Heart right ventricle (tissue), 16 donors: ENCODE data around the gene ZCCHC13. TPM values are rescaled to one million over a fixed set of nuclear protein-coding genes. Genes with fewer than 3 reads are reported as not detected.

Experiments used
- ATAC-seq, 8 donors: fragments of 200-7000 bp; cut with Tn5 transposase; one replicate each; pipeline ENCODE4 v1.9.1; 2020; ENCODE audit warnings: mild to moderate bottlenecking in 8 of 8, moderate library complexity in 8 of 8, moderate number of reproducible peaks in 1 of 8
- DNase-seq, 2 donors: peaks; one replicate each; pipeline ENCODE4 v3.0.0-alpha.2; 2020
- H3K27ac ChIP-seq, 10 donors: fragments of 200-600 bp; sonication (generic) in 2 of 10; one replicate each; pipeline versions ENCODE4 v1.5.0 to v1.8.0; 2020 to 2022; ENCODE audit warnings: mild to moderate bottlenecking in 3 of 10
- H3K27me3 ChIP-seq, 7 donors: fragments of 200-600 bp; one replicate each; pipeline ENCODE4 v1.8.0; 2021 to 2022; ENCODE audit warnings: mild to moderate bottlenecking in 2 of 7
- H3K36me3 ChIP-seq, 9 donors: fragments of 200-600 bp; sonication (generic) in 1 of 9; one replicate each; pipeline versions ENCODE4 v1.5.0 to v1.8.0; 2020 to 2022; ENCODE audit warnings: mild to moderate bottlenecking in 2 of 9
- H3K4me1 ChIP-seq, 9 donors: fragments of 200-600 bp; sonication (generic) in 1 of 9; one replicate each; pipeline versions ENCODE4 v1.5.0 to v1.8.0; 2020 to 2022; ENCODE audit warnings: mild to moderate bottlenecking in 4 of 9
- H3K4me3 ChIP-seq, 10 donors: fragments of 200-600 bp; sonication (generic) in 2 of 10; one replicate each; pipeline versions ENCODE4 v1.5.0 to v1.8.0; 2020 to 2022; ENCODE audit warnings: mild to moderate bottlenecking in 7 of 10, moderate library complexity in 2 of 10
- H3K9me3 ChIP-seq, 11 donors: fragments of 200-600 bp in 10 of 11; sonication (generic) in 2 of 11; one replicate each; pipeline versions ENCODE4 v1.5.0 to v1.8.0; 2013 to 2022; ENCODE audit warnings: mild to moderate bottlenecking in 2 of 11, control low read depth in 1 of 11, moderate library complexity in 1 of 11
- WGBS, 2 donors: extraction: QIAGEN DNeasy Blood & Tissue Kit; methylation state at CpG; one replicate each; pipeline ENCODE4 v1.1.7; 2013; ENCODE audit warnings: inconsistent platforms in 1 of 2; 5-methylcytosine and 5-hydroxymethylcytosine counted together
- intact Hi-C, 10 donors: fragments of 100-400 bp; cut with DNase I; formaldehyde crosslinking; loops; one replicate each; pipeline versions ENCODE4 v1.11.1 to v1.14.2; 2022
- microRNA-seq, 2 donors: library from miRNA; unstranded; fragments of <30 nt; microRNA quantifications; one replicate each; pipeline ENCODE4 v1.2.0, GENCODE V29; 2021
- polyA plus RNA-seq, 2 donors: library from polyadenylated mRNA; stranded (reverse); fragments of 200-250 nt; gene quantifications; one replicate each; pipeline ENCODE4 v1.2.3, GENCODE V29; 2013
- total RNA-seq, 10 donors: library from RNA; stranded (reverse); fragmentation: NEBNext Ultra II Directional in 3 of 10; extraction: Animal tissue kit (Norgen Biotek cat#: 25700) in 3 of 10; gene quantifications; one replicate each; pipeline versions ENCODE4 v1.2.1 to v1.2.4, GENCODE V29; 2021 to 2023
- TF ChIP-seq, protein P1 (sequence below), 9 donors: fragments of 200-600 bp; sonication (generic) in 2 of 9; IDR thresholded peaks; one replicate each; pipeline versions ENCODE4 v1.5.0 to v1.8.0; 2021 to 2022; ENCODE audit warnings: antibody characterized with exemption in 9 of 9, mild to moderate bottlenecking in 5 of 9, moderate library complexity in 1 of 9
- donor health status: Arrhythmogenic right ventricular cardiomyopathy.
- donor health status: ischemic (EF 13 %, LVEDD 7.1; RV severe dilation, severe dysfunction).
- donor health status: healthy with polysubstance abuse.
- donor health status: DM: no; HTN: yes; CAD: no.
- donor health status: DM: no; HTN: no; CAD: no.
- donor health status: ischemic (EF 25% LVEDD 6.9; RV normal size, moderate dysfunction).
- donor health status: ischemic (EF 25% LVEDD 5.7; RV mildly dilated, moderate dysfunction).
- donor health status: healthy.
- donor health status: DM: yes; HTN: yes; CAD: no.
- donor health status: Ischemic cardiomyopathy.
- donor health status: ischemic (EF 35%, LVEDD 5.7; RV mildly dilated, moderate dysfunction).
- donor health status: nonischemic (EF 11% LVEDD 7.7; RV severe dilation, severe dysfunction).
- donor health status: DM: yes; HTN: yes; CAD: no.
- donor health status: PGD.
- donor health status: ischemic (EF 29% LVEDD 5.4; RV normal size, mild dysfunction).
- donor health status: nonischemic (EF 23%, LVEDD 6.1; RV moderate dilation, normal function).

Gene ZCCHC13
- total and polyA plus RNA-seq, 12 donors, result not detected

DNA sequence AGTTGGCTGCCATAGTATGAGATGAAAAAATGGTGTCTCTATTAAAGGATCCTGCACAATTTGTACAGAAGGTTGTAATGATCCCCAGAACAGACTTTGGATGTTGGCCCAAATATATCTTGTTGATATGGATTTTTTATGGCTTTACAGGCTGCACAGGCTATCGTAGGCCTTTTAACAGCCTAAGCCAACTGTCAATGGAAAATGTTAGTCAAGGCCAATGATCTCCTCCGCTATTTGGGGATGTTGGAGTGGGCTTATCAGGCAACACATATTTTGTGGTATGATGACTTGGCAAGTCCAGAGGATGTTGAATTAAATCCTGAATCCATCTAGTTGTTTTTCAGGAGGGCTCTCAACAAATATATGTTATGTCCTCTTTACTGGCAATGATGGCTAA is 42.1 kb downstream of the ZCCHC13 start:
- no peaks in the 10 kb centered on the region for H3K36me3 ChIP-seq
- TF ChIP-seq, protein P1, sequence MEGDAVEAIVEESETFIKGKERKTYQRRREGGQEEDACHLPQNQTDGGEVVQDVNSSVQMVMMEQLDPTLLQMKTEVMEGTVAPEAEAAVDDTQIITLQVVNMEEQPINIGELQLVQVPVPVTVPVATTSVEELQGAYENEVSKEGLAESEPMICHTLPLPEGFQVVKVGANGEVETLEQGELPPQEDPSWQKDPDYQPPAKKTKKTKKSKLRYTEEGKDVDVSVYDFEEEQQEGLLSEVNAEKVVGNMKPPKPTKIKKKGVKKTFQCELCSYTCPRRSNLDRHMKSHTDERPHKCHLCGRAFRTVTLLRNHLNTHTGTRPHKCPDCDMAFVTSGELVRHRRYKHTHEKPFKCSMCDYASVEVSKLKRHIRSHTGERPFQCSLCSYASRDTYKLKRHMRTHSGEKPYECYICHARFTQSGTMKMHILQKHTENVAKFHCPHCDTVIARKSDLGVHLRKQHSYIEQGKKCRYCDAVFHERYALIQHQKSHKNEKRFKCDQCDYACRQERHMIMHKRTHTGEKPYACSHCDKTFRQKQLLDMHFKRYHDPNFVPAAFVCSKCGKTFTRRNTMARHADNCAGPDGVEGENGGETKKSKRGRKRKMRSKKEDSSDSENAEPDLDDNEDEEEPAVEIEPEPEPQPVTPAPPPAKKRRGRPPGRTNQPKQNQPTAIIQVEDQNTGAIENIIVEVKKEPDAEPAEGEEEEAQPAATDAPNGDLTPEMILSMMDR (IDR thresholded peaks at IDR 0.05), result no peak
- intact Hi-C loops, result loop anchor here in 4 of 10 donors (10.0 kb wide), 2 partner anchors 211 to 331 kb away; no protein-coding TSS in a partner anchor
- H3K27me3 ChIP-seq, result peaks cover 0 to 30% (median 0%) of the 10 kb centered on the region in 7 donors
- ATAC-seq (no peak), DNase-seq (no peak)
- H3K4me3 ChIP-seq, result no peak overlapping the region
- 28 to 41% methylated on average over 2 of the region's 2 CpGs for WGBS, 2 donors
- no peaks in the 10 kb centered on the region for H3K9me3 ChIP-seq
- no peak overlapping the region for H3K27ac ChIP-seq
- peaks cover 0 to 12% (median 0%) of the 10 kb centered on the region in 9 donors for H3K4me1 ChIP-seq

DNA sequence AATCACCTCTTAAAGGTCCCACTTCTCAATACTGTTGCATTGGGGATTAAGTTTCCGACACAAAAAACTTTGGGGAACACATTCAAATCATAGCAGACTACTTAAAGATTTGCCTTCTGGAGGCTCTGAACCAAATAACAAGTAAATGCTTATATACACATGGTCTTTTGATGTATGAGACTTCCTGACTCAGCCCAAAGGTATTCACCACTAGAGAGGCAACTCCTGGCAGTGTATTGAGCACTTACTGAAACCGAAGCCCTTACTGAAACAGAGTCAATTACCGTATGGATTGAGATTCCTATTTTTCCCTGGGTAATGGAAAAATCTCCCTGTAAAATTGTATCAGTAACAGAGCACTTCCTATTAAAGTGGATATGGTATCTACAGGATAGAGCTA is 45.4 kb downstream of the ZCCHC13 start:
- Histone ChIP-seq H3K36me3 (no peaks in the 10 kb centered on the region), H3K9me3 (no peaks in the 10 kb centered on the region), H3K27ac (no peak overlapping the region), H3K27me3 (peaks cover 0 to 30% (median 0%) of the 10 kb centered on the region in 7 donors), H3K4me1 (peaks cover 0 to under 1% (median 0%) of the 10 kb centered on the region in 9 donors), H3K4me3 (no peak overlapping the region)
- intact Hi-C loops, result loop anchor here in 4 of 10 donors (10.0 kb wide), 2 partner anchors 215 to 335 kb away; no protein-coding TSS in a partner anchor
- TF ChIP-seq, protein P1 (IDR thresholded peaks at IDR 0.05), result no peak
- 54 to 57% methylated on average over 3 of the region's 3 CpGs for WGBS, 2 donors
- ATAC-seq (no peak), DNase-seq (no peak)

DNA sequence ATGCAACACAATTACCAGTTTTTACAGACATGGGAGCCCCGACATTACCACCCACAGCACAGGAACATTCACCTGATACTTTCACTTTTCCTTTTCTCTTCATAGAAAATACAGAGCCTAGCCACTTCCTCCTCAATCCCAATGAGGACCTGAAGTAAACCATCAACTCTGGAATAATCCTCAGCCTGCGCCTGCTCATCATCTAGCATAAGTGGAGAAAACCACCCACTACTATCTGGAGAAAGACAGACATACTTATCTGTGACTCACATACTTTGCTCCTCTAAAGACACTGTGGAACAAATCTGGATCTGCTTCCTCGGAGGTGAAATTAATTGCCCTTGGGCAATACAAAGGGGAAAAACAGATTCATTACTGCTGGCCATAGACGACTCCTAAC is 47.8 kb downstream of the ZCCHC13 start:
- intact Hi-C loops, result no loop called here
- WGBS, 2 donors, result 51 to 61% methylated on average over 4 of the region's 4 CpGs
- H3K27me3 ChIP-seq, result peaks cover 0 to 45% (median 0%) of the 10 kb centered on the region in 7 donors
- no peaks in the 10 kb centered on the region for H3K9me3 ChIP-seq
- no peak overlapping the region for H3K4me3 ChIP-seq
- no peak overlapping the region for H3K27ac ChIP-seq
- ATAC-seq, result no peak
- TF ChIP-seq, protein P1 (IDR thresholded peaks at IDR 0.05), result no peak
- H3K36me3 ChIP-seq, result no peaks in the 10 kb centered on the region
- H3K4me1 ChIP-seq, result no peaks in the 10 kb centered on the region
- DNase-seq, result no peak

DNA sequence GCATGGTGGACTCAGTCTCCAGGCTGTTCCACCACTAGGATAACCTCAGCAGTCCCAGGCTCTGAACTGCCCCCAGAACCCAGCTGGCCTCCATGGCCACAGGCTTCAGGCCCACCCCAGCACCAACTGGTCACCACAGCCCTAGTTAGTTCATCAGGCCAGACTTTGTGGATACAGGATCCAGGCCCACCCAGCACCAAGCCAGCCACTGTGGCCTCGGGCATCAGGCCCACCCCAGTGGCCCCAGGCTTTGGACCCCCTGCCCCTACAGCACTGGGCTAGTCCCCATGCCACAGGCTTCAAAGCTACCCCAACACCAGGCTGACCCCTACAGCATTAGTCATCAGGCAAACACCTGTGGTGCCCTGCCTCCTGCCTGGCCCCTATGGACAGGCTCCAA is 50.0 kb downstream of the ZCCHC13 start:
- TF ChIP-seq, protein P1 (IDR thresholded peaks at IDR 0.05), result no peak
- Histone ChIP-seq H3K9me3 (no peaks in the 10 kb centered on the region), H3K27ac (no peak overlapping the region), H3K4me1 (no peaks in the 10 kb centered on the region), H3K27me3 (peaks cover 0 to 38% (median 0%) of the 10 kb centered on the region in 7 donors), H3K36me3 (no peaks in the 10 kb centered on the region), H3K4me3 (no peak overlapping the region)
- no peak for DNase-seq
- intact Hi-C loops, result no loop called here
- WGBS, 2 donors, result 80 to 100% methylated on average over 1 of the region's 1 CpG
- ATAC-seq, result no peak

Small RNA genes lying within 50 kb of the gene (microRNA-seq; reads per million reads assigned to microRNA genes)
- gene MIR374A (777 to 900 reads per million in 2 donors), gene MIR545 (3.6 to 6.0 reads per million in 2 donors)

Other genes with a start within 250 kb of the ZCCHC13 start
- gene SLC16A2, start 117.3 kb downstream of the ZCCHC13 start, total RNA-seq, result 10 to 100 TPM in 1 of 10 donors, 1 to 10 TPM in 9; 4.9 to 12.6 (median 7.4) TPM
- gene SLC16A2, start 117.3 kb downstream of the ZCCHC13 start, polyA plus RNA-seq, result 1 to 10 TPM; 2.4 to 3.7 TPM